ENCODE measurements around the gene MAG. TPM values are rescaled to one million over a fixed set of nuclear protein-coding genes. Genes with fewer than 3 reads are reported as not detected.

The MAG gene
- total and polyA plus RNA-seq, 9 of the 15 experiments (the other 6 are each of a cell fraction or from before 2014, with no cell fraction given): 0.11 to 10.0 (median 1.6) TPM

DNA sequence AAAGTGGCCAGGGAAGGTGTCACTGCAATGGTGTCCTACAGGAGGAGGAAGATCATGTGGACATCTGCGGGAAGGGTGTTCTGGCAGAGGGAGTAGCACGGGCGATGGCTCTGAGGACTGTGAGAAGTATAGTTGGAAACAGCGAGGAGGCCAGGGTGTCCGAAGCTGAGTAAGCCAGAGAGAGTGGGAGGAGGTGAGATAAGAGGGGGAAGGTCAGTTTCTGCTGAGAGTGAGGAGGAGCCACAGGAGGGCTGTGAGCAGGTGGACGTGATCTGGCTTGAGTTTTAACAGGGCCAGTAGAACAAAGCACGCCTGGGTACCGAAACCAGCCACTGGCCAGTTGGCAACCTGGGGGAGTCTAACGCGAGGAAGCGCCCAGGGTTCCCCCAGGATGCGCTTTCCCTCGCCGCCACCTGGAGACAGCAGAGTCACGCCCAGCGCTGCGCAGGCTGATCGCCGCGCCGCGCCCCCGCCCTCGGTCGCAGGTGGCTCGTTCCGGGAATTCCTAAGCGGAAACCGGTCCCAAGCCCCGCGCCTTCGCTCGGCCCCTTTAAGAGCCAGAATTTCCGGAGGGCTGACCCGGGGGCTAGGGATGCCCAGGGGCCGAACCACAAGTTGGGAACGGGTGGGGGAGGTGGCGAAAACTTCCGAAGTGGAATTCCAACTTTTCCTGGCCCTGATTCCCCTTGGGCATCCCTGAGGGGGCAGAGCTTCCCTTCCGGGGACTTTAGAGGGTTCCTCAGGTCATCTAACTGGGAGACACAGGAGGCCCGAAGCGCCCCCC is 44.2 kb upstream of the MAG start (continued):
- TF ChIP-seq, protein P1, sequence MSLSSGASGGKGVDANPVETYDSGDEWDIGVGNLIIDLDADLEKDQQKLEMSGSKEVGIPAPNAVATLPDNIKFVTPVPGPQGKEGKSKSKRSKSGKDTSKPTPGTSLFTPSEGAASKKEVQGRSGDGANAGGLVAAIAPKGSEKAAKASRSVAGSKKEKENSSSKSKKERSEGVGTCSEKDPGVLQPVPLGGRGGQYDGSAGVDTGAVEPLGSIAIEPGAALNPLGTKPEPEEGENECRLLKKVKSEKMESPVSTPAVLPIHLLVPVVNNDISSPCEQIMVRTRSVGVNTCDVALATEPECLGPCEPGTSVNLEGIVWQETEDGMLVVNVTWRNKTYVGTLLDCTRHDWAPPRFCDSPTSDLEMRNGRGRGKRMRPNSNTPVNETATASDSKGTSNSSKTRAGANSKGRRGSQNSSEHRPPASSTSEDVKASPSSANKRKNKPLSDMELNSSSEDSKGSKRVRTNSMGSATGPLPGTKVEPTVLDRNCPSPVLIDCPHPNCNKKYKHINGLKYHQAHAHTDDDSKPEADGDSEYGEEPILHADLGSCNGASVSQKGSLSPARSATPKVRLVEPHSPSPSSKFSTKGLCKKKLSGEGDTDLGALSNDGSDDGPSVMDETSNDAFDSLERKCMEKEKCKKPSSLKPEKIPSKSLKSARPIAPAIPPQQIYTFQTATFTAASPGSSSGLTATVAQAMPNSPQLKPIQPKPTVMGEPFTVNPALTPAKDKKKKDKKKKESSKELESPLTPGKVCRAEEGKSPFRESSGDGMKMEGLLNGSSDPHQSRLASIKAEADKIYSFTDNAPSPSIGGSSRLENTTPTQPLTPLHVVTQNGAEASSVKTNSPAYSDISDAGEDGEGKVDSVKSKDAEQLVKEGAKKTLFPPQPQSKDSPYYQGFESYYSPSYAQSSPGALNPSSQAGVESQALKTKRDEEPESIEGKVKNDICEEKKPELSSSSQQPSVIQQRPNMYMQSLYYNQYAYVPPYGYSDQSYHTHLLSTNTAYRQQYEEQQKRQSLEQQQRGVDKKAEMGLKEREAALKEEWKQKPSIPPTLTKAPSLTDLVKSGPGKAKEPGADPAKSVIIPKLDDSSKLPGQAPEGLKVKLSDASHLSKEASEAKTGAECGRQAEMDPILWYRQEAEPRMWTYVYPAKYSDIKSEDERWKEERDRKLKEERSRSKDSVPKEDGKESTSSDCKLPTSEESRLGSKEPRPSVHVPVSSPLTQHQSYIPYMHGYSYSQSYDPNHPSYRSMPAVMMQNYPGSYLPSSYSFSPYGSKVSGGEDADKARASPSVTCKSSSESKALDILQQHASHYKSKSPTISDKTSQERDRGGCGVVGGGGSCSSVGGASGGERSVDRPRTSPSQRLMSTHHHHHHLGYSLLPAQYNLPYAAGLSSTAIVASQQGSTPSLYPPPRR (CRISPR knock-in tag; IDR thresholded peaks at IDR 0.05; ENCODE audit: borderline replicate concordance): no peak
- peak; percentile 63; the same call in 1 of the 2 replicates for TF ChIP-seq RB1 (IDR thresholded peaks at IDR 0.05; ENCODE audit: low read depth)
- no peak; the same call in 1 of the 2 replicates for TF ChIP-seq TCF3 (CRISPR knock-in tag; IDR thresholded peaks at IDR 0.05)
- TF ChIP-seq, protein P2, sequence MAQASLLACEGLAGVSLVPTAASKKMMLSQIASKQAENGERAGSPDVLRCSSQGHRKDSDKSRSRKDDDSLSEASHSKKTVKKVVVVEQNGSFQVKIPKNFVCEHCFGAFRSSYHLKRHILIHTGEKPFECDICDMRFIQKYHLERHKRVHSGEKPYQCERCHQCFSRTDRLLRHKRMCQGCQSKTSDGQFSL (CRISPR knock-in tag; IDR thresholded peaks at IDR 0.05): peak; percentile 62; the same call in 1 of the 2 replicates
- TF ChIP-seq, protein P2 (tag; IDR thresholded peaks at IDR 0.05): peak in 1 of 2 experiments; percentile 81; a peak in 1 of 4 replicates
- TF ChIP-seq, protein P3, sequence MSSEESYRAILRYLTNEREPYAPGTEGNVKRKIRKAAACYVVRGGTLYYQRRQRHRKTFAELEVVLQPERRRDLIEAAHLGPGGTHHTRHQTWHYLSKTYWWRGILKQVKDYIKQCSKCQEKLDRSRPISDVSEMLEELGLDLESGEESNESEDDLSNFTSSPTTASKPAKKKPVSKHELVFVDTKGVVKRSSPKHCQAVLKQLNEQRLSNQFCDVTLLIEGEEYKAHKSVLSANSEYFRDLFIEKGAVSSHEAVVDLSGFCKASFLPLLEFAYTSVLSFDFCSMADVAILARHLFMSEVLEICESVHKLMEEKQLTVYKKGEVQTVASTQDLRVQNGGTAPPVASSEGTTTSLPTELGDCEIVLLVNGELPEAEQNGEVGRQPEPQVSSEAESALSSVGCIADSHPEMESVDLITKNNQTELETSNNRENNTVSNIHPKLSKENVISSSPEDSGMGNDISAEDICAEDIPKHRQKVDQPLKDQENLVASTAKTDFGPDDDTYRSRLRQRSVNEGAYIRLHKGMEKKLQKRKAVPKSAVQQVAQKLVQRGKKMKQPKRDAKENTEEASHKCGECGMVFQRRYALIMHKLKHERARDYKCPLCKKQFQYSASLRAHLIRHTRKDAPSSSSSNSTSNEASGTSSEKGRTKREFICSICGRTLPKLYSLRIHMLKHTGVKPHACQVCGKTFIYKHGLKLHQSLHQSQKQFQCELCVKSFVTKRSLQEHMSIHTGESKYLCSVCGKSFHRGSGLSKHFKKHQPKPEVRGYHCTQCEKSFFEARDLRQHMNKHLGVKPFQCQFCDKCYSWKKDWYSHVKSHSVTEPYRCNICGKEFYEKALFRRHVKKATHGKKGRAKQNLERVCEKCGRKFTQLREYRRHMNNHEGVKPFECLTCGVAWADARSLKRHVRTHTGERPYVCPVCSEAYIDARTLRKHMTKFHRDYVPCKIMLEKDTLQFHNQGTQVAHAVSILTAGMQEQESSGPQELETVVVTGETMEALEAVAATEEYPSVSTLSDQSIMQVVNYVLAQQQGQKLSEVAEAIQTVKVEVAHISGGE (CRISPR knock-in tag; IDR thresholded peaks at IDR 0.05): no peak
- TF ChIP-seq POU5F1 (IDR thresholded peaks at IDR 0.05; ENCODE audit: borderline replicate concordance, low read depth, low read length, partially characterized antibody): no peak
- TF ChIP-seq, protein P4, sequence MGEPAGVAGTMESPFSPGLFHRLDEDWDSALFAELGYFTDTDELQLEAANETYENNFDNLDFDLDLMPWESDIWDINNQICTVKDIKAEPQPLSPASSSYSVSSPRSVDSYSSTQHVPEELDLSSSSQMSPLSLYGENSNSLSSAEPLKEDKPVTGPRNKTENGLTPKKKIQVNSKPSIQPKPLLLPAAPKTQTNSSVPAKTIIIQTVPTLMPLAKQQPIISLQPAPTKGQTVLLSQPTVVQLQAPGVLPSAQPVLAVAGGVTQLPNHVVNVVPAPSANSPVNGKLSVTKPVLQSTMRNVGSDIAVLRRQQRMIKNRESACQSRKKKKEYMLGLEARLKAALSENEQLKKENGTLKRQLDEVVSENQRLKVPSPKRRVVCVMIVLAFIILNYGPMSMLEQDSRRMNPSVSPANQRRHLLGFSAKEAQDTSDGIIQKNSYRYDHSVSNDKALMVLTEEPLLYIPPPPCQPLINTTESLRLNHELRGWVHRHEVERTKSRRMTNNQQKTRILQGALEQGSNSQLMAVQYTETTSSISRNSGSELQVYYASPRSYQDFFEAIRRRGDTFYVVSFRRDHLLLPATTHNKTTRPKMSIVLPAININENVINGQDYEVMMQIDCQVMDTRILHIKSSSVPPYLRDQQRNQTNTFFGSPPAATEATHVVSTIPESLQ (CRISPR knock-in tag; IDR thresholded peaks at IDR 0.05): no peak
- TF ChIP-seq TAL1 (IDR thresholded peaks at IDR 0.05): no peak; the same call in 1 of the 2 replicates
- TF ChIP-seq ZNF436 (CRISPR knock-in tag; IDR thresholded peaks at IDR 0.05): no peak
- TF ChIP-seq IRF2 (CRISPR knock-in tag; IDR thresholded peaks at IDR 0.05): no peak
- TF ChIP-seq, protein P5, sequence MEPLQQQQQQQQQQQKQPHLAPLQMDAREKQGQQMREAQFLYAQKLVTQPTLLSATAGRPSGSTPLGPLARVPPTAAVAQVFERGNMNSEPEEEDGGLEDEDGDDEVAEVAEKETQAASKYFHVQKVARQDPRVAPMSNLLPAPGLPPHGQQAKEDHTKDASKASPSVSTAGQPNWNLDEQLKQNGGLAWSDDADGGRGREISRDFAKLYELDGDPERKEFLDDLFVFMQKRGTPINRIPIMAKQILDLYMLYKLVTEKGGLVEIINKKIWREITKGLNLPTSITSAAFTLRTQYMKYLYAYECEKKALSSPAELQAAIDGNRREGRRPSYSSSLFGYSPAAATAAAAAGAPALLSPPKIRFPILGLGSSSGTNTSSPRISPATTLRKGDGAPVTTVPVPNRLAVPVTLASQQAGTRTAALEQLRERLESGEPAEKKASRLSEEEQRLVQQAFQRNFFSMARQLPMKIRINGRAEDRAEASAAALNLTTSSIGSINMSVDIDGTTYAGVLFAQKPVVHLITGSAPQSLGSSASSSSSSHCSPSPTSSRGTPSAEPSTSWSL (CRISPR knock-in tag; IDR thresholded peaks at IDR 0.05; ENCODE audit: borderline replicate concordance): no peak

Measured in K562 (cell line).